DND-41 (cell line): ENCODE results near the gene SOWAHA.

Experiments
- CTCF ChIP-seq: IDR thresholded peaks from 2 replicates; pipeline ENCODE4 v1.5.1; 2012; ENCODE audit warnings: borderline replicate concordance, low read length, moderate library complexity, mild to moderate bottlenecking; ENCODE audit not compliant: poor library complexity, severe bottlenecking; ENCODE audit errors: extremely low read depth
- EZH2 ChIP-seq: IDR thresholded peaks from 3 replicates; pipeline ENCODE4 v1.6.1; 2012; ENCODE audit warnings: borderline replicate concordance, low read depth, mild to moderate bottlenecking, moderate library complexity, low read length, inconsistent platforms; ENCODE audit not compliant: severe bottlenecking

GRCh38 chr5:132853323-132853722, 40.2 kb downstream of the SOWAHA start:
- no peak for TF ChIP-seq CTCF
- TF ChIP-seq EZH2, result no peak
